Hematopoietic multipotent progenitor cell treated with erythropoietin and hydrocortisone succinate and interleukin-3 and kit ligand, for 6 days (in vitro differentiated cells): ENCODE data around the gene SNAI1.
"Not testable (repeated sequence)": the region's sequence is repeated elsewhere in the genome, so short reads cannot be mapped to it uniquely, and the experiment has no call there.

Experiments
- DNase-seq: peaks from one replicate; pipeline ENCODE4 v3.0.0-alpha.2; 2015

The SNAI1 gene

DNA sequence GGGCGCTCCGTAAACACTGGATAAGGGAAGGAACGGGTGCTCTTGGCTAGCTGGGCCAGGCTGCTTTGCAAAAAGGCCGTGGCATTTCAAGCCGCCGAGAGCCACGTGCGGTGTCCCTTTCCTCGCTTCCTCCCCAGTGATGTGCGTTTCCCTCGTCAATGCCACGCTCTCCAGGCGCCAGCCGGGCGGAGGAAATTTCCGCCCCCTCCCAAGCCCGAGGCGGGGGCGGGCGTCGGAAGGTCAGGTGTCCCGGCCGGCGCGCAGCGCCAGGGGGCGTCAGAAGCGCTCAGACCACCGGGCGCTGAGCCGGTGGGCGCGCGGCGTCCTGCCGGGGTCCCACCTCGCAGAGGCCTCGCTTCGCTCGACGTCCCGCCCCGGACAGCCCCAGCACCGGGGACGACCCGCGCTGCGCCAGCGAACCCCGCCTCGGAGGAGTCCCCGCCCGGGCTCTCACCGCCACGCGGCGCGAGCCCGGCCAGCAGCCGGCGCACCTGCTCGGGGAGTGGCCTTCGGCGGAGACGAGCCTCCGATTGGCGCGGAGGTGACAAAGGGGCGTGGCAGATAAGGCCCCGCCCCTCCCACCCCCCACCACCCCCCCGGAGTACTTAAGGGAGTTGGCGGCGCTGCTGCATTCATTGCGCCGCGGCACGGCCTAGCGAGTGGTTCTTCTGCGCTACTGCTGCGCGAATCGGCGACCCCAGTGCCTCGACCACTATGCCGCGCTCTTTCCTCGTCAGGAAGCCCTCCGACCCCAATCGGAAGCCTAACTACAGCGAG, at the start of gene SNAI1:
SNAI1 (plus strand) TSS at position 635 of the 777 bp plus-strand sequence; CDS start at position 715, 80 bp downstream.
- peak; percentile 91 for DNase-seq

DNA sequence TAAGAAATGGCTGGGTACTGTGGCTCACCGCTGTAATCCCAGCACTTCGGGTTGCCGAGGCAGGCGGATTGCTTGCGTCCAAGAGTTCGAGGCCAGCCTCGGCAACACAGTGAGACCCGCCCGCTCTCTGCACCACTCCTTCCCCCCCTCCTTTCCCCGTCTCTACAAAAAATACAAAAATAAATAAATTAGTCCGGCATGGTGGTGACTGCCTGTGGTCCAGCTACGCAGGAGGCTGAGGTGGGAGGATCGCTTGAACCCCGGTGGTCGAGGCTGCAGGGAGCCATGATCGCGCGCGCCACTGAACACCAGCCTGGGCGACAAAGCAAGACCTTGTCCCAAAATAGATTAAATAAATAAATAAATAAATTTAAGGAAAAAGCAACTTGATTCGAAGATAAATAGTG, 47.0 kb upstream of the SNAI1 start:
- DNase-seq, result no peak

DNA sequence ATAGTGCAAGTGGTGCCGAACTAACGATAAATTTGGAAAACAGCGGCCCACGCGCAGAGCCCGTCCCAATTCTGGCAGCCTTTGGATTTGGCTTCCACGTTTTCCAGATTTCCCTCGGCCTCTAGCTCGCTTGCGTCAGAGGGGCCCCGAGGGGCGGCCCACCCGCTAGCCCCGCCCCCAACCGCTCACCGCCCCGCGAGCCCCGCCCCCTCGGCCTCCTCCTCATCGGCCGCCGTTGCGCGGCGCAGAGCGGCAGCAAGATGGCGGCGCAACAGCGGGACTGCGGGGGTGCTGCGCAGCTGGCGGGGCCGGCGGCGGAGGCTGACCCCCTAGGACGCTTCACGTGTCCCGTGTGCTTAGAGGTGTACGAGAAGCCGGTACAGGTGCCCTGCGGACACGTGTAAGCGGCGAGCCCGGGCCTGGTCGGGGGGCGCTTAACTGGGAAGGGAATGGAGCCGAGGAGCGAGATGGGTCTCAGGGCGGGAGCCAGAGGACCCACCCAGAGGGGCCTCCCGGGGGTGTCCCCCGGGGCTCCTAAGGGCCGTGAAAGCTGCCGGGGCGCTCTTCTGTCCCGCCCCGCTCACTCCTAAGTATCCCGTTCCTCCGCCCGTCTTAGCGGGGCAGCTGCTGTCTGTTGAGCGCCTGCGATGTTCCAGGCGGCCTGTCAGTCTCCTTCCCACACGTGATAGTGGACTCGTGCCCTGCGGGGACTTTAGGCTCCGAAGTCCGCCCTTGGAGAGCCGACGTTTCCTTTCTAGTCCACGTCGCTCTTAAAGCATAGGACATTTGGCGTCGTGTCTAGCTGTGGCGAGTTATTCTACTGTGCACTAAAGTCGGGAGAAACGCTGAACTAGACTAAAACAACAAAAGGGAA, 46.4 kb upstream of the SNAI1 start, which contains the start of gene RNF114:
RNF114 (plus strand) TSS at position 245 of the 874 bp plus-strand sequence; CDS start at position 261, 16 bp downstream.
- peak; percentile 97 for DNase-seq

DNA sequence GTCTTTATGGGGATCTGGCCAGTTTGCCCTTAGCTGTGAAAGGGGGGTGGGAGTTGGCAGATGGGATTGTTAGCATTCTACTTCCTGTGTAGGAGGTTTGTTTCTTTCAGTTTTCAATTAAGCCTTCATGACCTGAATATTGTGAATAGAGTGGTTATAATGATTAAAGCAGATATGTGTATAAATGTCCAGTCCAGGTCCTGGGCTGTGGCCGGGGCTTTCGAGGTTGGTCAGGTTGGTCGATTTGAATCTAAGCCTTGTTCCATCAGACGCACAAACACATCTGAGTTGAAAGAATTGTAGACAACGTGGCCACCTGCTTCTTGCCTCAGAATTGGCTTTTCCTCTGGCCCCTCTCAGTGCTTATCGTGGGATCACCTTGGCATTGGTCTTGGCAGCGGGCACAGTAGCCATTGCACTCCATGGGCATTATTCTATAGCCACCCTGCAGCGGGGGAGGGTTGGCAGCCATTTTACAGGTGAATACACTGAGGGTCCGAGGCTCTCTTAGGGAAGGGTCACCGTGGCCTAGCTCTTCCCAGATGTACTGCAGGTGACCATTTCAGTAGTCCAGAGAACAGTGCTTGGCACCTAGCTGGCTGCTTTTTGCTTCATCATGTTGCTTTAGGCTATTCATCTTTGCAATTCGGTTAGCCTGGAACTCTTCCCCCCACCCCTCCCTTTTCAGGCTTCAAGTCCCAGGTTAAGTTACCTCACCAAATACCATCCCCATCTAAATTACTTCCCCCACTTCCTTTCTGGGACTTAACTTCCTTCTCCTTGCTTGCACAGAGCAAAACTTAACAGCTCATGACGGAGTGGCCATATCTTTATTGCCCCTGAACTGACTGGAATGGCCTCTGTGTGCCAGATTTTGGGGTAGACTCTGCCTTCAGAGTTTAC, 45.5 kb upstream of the SNAI1 start:
- DNase-seq, result peak; percentile 46

DNA sequence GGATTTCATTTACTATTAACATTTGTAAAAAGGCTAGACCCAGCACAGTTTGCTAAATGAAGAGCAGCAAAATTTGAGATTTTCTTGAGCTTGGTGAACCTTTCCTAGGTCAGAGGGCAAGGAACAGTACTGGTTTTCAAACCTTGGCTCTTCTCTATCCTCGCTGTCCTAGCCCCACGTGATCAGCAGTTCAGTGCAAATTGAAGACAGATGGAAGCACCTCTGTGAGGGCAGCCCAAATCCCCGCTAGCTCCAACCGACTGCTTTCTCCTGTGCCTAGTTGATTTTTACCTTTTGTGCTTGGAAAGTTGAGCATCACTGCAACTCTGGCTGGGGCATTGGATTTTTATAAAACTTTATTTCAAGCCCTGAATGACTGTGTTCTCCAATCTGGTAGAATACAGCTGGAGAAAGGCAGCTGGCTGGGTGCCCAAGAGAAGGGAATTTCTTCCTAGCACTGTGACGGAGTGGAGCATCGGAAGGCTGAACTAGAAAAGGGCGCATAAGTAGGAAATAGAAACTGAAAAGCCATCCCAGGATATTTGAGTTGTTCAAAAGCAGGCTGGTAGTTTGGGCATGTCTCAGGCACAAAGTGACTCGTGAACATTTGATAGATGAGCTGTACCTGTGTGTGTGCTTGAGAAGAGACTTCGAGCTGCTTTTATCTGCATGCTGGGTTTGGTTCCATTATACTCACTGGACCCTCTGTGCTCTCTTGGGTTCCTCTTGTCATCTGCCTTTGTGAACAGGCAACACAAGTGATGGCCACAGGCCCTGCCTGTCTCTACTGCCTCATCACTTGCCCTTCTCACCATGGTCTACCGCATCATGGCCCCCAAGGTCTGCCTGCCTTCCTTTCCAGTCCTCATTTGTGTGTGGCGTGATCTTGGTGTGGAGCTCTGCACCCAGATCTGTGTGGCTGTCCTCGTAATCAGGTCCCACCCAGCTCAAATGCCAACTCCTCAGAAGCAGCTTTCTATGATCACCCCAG, 44.3 kb upstream of the SNAI1 start:
- no peak for DNase-seq

DNA sequence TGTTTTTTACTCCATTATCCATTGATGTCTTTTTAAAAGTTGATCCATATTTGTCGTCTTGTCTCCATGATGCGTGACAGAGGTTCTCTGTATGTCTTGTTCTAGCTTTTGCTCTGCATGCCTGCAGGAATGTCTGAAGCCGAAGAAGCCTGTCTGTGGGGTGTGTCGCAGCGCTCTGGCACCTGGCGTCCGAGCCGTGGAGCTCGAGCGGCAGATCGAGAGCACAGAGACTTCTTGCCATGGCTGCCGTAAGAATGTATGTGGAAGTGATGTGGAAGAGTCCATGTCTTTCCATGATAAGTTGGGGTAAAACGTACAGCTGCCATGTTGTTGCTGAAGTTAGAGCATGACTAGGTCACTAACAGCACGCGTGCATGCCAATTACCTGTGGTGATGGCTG, 41.3 kb upstream of the SNAI1 start:
- no peak for DNase-seq

DNA sequence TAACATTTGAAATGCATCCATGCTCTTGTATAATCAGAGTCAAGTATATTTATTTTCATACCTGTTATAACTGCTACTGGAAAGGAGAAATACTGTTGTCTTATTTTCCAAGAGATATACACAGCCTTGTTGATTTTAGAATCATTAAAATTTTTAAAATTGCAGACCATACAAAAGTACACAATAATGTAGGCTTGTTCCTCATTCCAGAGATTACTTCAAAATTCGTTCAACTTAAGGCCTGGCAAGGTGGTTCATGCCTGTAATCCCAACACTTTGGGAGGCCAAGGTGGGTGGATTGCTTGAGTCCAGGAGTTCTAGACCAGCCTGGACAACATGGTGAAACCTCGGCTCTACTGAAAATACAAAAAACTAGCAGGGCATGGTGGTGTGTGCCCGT, 40.5 kb upstream of the SNAI1 start:
- no peak for DNase-seq

DNA sequence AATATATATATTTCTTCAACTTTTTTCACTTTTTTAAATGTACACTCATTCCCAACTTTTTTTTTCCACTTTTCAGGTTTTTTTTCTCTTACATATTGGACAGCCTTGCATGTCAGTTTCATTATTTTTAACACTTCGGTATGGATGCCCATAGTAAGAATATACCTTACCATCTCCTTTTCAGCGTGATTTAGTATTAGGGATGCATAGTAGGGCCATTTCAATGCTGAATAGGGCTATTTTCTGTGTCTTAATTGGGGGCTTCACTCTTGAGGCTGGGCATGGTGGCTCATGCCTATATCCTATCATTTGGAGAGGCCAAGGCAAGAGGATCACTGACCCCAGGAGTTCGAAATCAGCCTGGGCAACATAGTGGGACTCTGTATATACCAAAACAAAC, 39.8 kb upstream of the SNAI1 start:
- no peak for DNase-seq

DNA sequence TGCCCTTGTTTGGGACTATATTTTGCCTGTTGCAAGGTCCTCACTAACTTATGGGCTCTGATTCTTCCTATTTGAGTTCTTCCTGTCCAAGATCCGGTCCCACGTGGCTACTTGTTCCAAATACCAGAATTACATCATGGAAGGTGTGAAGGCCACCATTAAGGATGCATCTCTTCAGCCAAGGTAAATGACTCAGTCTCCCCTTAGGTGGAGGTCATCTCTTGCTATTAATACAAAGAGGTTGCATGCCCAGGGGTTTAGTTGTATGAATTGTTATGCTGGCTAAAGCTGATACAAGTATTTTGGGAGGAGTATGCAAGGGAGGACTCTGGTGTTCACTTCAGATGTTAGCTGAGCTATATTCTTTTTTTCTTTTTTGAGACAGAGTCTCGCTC, 37.5 kb upstream of the SNAI1 start:
- no peak for DNase-seq

DNA sequence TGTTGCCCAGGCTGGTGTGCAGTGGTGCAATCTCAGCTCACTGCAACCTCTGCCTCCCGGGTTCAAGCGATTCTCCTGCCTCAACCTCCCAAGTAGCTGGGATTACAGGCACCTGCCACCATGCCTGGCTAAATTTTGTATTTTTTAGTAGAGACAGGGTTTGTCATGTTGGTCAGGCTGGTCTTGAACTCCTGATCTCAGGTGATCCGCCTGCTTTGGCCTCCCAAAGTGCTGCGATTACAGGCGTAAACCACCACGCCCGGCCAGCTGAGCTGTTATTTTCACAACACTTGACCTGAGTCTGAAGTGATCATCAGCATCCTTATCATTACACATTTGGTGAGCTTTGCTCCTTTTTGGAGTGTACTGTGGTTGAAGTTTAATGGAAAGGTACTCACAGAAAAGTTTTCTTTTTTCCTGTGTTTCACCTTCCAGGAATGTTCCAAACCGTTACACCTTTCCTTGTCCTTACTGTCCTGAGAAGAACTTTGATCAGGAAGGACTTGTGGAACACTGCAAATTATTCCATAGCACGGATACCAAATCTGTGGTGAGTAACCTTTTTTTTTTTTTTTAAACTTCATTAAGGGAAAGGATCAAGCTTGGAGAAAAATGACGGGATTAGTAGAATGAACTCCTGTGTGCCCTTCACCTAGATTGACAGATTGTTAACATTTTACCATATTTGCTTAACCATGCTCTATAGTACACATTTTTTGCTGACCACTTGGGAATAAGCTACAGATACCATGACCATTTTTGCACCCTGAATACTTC, 36.9 kb upstream of the SNAI1 start:
- DNase-seq, result no peak

DNA sequence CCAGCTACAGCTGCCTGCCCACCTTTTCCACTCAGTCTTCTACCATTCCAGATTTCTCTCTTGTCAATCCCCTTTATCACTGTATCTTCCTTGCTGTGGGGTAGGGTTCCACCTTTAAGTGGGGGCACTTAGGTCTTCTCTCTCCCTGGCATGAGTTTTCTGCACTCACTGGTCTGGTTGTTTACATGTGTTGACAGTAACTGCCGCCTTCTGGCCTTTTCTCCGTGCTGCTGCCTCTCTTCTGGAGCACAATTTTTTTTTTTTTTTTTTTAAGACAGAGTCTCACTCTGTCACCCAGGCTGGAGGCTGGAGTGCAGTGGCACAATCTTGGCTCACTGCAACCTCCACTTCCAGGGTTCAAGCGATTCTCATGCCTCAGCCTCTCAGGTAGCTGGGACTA, 34.6 kb upstream of the SNAI1 start:
- no peak for DNase-seq

DNA sequence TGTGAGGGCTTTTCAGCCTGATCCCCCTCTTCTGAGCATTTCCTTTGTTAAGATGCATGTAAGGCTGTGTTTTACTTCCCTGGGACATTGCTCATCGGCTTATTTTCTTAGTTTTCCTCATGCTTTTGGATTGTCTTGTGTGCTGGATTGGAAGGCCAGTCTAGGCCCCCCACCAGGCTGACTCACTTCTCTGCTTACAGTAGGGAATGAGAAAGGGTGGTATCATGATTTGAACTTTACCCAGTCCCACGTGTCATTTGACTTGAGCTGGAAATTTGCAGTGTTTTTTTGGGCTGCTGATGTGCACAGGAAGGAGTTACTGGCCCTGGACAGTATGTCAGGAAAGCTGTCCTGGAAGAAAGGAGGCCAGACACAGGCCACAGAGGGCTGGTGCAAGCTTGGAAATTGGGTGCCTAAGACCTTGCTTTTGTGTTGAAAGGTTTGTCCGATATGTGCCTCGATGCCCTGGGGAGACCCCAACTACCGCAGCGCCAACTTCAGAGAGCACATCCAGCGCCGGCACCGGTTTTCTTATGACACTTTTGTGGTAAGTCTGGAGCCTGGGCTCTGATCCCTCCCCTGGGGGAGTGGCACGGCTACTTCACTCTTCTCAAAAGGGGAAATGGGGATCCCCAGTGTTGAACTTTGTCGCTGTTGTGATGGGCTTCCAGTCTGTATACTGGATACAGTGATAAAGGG, 33.8 kb upstream of the SNAI1 start:
- no peak for DNase-seq

DNA sequence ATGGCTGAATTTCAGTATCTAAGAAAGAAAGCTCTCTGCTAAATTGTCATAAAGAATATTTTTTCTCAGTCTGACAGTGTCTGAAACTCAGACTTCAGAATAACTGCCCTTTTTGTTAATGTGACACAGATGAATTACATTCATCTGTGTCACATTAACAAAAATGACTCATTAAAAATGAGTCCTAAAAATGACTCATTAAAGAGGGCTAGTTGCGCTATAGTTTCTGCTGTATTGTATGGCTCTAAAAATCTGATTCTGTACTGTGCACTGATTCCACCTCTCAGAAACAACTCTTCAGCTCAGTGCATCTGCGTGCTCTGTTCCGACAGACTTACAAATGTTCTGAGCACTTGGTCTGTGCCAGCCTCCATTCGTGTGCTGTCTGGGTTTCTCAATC, 31.6 kb upstream of the SNAI1 start:
- DNase-seq, result no peak

DNA sequence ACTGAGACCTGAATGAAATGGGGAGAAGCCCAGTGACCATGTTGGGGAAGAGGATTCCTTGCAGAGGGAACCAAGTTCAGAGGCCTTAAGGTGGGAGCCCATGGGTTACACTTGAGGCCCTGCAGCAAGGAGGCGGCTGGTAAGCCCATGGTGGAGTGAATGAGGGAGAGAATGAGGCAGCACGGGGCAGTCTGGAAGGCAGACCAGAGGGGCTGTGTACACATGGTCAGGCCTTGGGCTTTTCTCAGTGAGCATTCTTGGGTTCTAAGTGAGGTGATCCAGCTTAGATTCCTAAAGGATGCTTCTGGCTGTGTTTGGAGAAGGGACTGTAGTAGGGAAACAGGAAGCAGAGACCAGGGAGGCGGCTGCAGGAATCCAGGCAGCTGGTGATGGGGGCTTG, 27.6 kb upstream of the SNAI1 start:
- DNase-seq, result no peak

DNA sequence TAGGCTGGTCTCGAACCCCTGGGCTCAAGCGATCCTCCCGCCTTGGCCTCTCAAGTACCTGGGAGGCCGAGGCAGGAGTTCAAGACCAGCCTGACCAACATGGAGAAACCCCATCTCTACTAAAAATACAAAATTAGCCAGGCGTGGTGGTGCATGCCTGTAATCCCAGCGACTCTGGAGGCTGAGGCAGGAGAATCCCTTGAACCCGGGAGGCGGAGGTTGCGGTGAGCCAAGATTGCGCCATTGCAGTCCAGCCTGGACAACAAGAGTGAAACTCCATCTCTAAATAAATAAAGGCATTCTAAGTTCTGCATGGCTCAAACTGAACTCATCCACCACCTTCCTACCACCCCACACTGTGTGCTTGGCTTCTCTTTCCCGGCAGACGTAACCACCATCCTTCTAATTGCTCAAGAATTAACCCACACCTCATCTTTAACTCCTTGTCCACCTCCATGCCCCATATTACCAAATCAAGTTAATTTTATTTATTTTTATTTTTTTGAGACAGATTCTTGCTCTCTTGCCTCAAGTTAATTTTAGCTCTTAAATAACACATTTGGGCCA, 26.9 kb upstream of the SNAI1 start:
- not testable (repeated sequence) for DNase-seq

DNA sequence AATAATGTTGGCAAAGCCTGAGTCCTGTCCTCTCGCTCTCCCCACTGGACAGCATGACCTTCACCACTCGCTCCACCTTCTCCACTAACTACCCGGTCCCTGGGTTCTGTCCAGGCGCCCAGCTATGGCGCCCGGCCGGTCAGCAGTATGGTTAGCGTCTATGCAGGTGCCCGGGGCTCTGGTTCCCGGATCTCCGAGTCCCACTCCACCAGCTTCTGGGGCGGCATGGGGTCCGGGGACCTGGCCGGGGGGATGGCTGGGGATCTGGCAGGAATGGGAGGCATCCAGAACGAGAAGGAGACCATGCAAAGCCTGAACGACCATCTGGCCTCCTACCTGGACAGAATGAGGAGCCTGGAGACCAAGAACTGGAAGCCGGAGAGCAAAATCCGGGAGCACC, 26.1 kb upstream of the SNAI1 start:
- DNase-seq, result no peak

DNA sequence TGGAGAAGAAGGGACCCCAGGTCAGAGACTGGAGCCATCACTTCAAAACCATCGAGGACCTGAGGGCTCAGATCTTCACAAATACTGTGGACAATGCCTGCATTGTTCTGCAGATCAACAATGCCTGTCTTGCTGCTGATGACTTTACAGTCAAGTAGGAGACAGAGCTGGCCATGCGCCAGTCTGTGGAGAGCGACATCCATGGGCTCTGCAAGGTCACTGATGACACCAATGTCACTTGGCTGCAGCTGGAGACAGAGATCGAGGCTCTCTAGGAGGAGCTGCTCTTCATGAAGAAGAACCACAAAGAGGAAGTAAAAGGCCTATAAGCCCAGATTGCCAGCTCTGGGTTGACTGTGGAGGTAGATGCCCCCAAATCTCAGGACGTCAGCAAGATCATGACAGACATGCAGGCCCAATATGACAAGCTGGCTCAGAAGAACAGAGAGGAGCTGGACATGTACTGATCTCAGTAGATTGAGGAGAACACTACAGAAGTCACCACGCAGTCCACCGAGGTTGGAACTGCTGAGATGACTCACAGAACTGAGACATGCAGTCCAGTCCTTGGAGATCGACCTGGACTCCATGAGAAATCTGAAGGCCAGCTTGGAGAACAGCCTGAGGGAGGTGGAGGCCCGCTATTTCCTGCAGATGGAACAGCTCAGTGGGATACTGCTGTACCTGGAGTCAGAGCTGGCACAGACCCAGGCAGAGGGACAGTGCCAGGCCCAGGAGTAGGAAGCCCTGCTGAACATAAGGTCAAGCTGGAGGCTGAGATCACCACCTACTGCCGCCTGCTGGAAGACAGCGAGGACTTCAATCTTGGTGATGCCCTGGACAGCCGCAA, 25.5 kb upstream of the SNAI1 start:
- DNase-seq, result peak; percentile 46

DNA sequence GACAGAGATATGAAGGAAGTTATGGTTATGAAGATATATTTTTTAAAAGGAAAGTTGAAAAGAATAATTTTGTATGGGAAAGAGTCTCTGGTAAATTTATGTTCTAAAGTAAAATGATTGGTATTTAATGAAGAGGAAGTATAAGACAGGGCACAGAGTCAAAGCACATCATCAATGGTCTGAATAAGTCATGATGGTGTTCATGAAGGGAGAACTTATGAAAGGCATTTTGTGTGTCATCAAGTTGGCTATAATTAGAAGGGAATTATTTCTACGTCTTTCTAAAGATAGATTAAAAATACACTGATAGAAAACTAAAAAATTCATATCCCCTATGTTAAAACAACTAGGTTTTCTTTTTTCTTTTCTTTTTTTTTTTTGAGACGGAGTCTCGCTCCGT, 21.4 kb upstream of the SNAI1 start:
- no peak for DNase-seq
